HG02610 (cell line): Measurements from ENCODE around the gene CRY1.
"Not testable (repeated sequence)": the region's sequence is repeated elsewhere in the genome, so short reads cannot be mapped to it uniquely, and the experiment has no call there.

Experiments used
- ATAC-seq: cut with Tn5 transposase; IDR thresholded peaks from one replicate; pipeline ENCODE4 v1.9.1; 2021; ENCODE audit warnings: mild to moderate bottlenecking, moderate library complexity; ENCODE audit not compliant: unreplicated experiment

The CRY1 gene

DNA sequence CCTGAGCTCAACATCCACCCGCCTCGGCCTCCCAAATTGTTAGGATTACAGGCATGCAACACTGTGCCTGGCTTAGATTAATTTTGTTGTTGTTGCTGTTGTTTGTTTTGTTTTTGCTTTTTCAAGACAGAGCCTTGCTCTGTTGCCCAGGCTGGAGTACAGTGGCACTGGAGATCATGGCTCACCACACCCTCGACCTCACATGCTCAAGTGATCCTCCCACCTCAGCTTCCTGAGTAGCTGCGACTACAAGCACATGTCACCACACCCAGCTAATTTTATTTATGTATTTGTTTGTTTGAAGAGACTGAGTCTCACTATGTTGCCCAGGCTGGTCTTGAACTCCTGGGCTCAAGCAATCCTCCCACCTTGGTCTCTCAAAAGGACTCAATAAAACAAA lies 26.7 kb downstream of the CRY1 start:
- no peak for ATAC-seq

DNA sequence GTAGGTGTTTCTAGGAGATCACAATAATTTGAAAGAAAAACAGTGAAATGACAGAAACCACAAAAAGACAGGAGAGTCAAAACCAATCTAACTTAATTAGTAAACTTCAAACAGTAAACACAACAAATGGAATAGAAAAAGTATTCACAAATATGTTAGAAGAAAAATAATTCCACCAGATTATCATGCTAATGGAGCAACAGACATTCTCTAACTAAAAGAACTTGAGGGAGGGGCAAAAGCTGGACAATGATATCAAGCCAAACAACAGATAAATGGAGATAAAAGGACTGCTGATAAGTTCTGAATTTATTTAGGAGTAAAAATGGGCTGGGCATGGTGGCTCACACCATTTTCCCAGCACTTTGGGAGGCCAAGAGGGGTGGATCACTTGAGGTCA lies 28.7 kb downstream of the CRY1 start:
- ATAC-seq: no peak

DNA sequence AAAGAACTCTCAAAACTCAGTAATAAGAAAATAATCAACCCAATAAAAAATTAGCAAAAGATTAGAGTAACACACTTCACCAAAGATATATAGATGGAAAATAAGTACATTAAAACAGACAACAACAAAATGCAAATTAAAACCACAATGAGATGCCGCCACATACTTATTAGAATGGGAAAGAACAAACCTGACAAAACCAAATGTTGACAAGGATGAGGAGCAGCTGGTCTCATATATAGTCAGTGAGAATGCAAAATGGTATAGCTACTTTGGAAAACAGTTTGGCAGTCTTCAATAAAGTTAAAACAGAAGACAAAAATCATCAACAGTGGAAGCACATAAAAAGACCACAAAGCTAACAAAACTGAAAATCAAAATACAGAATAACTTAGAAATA lies 29.1 kb downstream of the CRY1 start:
- no peak for ATAC-seq

DNA sequence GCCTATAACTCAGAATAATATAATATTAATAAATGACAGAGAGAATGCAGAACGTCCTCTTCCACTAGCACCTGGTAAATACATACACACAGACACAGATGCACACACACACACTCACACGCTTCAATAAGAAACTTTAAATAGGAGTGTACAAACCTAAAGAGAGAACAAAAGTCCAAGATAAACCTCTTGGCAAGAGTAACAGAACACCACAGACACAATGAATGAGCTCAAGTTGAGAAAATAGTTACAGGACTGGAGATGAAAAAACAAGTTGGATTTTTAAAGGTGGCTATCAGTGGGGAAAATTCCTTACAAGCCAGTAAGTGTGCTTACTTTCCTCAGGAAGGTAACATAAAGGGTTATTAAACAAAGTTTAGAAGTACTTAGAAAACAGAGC lies 35.2 kb downstream of the CRY1 start:
- ATAC-seq: no peak

DNA sequence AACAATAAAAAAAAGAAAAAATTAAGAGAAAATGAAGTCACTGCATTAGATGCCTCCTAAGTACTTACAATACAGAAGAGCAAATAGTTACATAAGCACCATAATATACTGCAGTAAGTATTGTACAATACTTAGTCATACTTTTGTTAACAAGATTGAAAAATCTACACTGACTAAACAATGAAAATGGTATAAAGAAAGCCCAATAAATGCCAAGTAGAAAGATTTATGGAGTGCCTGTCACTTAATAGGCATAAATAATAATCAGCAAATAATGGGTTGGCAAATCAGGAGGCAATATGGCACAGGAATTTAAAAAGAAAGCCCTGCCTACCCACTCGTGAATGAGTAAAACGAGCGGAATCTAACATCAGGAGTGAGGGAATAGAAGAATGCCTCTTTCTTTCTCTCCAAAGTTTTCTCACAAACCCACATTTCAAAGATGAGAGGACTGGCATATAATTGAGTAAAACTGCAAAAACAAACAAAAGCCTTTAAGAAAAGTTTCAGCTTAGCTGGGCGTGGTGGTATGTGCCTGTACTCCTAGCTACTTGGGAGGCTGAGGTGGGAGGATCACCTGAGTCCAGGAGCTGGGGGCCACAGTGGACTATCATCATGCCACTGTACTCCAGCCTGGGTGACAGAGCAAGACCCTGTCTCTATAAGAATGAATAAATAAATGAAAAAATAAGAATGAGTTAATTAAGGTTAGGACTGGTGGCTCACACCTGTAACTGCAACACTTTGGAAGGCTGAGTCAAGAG lies 36.1 kb downstream of the CRY1 start:
- no peak for ATAC-seq

DNA sequence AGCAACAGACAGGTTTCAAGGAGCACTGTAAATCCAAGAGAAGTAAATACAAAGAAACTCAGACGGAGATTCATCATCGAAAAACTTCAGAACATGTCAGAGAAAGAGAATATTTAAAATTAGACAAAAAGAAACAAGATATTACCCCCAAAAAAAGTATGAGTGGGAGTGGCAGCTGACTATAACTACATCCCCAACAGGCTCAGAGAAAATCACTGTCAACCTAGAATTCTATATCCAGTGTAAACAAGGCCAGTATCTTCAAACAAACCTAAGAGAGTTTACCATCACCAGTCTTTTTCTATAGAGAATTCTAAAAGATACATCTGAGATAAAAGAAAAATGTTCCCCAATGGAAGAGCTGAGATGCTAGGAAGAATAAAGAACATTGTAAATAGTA lies 39.6 kb downstream of the CRY1 start:
- ATAC-seq: no peak

DNA sequence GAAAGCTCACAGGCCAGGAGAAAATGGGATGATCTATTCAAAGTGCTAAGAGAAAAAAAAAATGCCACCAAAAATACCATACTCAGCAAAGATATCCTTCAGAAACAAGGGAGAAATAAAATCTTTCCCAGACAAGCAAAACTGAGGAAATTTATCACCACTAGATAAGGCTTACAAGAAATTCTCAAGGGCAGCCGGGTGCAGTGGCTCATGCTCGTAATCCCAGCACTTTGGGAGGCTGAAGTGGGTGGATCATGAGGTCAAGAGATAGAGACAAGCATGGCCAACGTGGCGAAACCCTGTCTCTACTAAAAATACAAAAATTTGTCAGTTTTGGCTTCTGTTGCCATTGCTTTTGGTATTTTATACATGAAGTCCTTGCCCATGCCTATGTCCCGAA lies 48.2 kb downstream of the CRY1 start:
- ATAC-seq: no peak

DNA sequence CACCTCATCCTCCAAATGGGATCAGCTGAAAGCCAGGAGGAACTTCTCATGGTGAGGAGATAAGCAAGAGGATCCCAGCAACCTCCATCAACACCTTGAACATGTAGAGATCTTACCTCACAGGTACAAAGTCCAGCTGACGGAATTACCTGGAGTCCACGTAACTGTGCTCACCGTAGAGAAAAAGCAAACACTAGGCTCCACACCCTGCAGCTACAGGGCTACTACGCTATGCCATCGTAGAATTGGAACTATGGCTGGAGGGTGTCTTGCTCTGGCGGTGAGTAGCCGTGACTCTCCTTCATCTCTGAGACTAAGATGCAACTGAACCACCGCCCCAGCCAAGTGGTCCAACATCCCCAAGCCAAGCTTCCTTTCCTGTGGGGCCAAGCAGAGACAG lies 50.5 kb downstream of the CRY1 start:
- no peak for ATAC-seq

DNA sequence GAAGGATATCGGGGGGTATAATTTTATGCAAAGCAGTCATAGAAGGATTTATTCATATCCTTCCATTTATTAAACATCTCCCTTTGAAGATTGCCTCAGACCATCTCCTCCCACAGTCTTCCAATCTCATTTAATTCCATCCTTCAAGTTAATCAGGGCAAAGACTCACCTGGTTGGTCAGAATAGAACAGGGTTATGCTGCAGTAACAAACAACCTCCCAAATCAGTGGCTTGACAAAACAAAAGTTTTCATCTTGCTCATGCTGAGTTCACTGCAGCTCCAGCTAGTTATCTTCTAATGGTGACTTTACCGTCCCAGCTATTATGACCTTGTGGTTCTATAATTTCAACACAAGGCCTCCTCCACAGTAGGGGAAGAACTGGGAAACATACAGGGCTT lies 57.6 kb downstream of the CRY1 start:
- ATAC-seq: no peak

DNA sequence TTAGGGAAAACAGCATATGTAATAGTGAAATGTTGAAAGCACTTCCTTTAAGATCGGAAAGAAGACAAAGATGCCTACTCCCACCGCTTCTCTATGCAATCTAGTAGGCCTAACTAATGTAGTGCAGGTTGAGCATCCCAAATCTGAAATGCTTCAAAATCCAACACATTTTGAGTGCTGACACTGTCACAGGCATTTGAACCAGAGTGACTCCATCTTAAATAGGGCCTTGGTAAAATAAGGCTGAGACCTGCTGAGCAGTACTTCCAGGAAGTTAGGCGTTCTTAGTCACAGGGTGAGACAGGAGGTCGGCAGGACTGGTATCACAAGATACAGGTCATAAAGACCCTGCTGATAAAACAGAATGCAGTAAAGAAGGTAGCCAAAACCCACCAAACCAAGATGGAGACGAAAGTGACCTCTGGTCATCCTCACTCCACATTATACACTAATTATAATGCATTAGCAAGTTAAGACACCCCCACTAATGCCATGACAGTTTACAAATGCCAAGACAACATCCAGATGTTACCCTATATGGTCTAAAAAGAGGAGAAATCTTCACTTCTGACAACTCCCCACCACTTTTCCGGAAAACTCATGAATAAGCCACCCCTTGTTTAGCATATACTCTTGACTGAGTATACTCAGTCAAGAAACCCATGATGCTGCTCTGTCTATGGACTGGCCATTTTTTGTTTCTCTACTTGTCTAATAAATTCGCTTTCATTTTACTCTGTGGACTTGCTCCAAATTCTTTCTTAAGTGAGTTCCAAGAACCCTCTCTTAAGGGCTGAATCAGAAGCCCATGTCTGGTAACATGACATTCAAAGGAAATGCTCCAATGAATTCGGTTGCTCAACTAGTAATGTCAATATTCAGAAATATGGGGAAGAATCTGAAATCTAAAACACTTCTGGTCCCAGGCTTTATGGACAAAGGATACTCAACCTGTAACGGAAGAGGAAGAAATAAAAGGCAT lies 59.3 kb downstream of the CRY1 start:
- no peak for ATAC-seq

DNA sequence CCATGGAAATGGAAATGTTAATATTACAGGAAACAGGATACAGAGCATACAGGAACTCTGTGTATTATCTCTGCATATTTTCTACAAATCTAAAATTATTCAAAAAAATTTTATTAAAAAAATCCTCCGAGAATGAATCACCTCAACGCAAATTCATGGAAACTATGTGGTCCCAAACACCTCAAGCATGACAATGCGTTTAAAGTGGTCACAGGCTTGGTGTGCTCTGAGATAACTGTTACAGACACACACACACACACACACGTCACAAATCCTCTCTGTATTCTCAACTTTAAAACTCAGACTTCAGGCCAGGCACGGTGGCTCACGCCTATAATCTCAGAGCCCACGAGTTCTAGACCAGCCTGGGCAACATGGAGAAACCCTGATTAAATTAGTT lies 61.1 kb downstream of the CRY1 start:
- ATAC-seq: no peak

DNA sequence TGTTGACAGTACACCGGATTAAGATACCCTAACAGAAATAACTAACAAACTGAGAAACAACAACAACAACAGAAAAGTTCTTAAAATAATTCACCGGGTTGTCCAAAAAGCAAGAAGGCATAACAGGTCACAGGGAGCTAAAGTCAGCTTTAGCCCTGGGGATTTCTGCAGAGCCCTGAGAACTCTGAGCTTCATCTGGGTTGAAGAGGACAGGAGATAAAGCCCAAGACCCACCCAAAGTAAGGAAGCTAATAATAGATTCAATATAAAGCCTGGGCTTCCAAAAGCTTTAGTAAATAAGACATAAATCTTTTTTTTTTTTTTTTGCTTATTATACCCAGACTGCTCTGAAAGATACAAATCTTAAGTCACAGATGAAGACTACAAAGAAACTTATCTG lies 62.3 kb downstream of the CRY1 start:
- ATAC-seq: no peak

DNA sequence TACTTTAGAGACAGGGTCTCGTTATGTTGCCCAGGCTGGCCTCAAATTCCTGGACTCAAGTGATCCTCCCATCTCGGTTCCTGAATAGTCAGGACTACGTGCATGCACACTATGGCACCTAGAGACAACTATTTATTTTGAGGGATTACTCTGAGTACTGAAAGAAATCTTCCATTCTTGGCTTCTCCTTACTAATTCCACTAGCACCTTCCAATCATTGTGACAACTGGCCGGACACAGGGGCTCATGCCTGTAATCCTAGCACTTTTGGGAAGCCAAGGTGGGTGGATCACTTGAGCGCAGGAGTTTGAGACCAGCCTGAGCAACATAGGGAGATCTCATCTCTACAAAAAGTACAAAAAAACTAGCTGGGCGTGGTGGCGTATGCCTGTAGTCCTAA lies 64.3 kb downstream of the CRY1 start:
- ATAC-seq: no peak

DNA sequence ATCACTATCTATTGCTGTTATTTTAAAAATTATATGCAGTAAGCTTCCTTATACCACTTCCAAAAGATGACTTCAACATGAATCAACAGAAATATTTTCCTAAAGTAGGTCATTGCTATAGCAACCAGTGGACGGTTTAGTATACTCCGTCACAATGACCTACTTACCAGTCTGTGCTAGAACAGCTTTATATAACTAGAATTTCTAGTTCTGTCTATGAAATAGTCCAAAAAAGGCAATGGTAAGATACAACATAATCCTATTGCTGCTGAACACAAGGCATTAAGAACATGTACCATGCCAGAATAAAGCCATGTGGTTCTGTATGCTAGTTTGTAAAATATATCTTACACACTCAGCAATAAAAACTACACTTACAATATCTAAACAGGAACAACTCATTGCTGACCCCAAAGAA lies 65.7 kb downstream of the CRY1 start:
- no peak for ATAC-seq

DNA sequence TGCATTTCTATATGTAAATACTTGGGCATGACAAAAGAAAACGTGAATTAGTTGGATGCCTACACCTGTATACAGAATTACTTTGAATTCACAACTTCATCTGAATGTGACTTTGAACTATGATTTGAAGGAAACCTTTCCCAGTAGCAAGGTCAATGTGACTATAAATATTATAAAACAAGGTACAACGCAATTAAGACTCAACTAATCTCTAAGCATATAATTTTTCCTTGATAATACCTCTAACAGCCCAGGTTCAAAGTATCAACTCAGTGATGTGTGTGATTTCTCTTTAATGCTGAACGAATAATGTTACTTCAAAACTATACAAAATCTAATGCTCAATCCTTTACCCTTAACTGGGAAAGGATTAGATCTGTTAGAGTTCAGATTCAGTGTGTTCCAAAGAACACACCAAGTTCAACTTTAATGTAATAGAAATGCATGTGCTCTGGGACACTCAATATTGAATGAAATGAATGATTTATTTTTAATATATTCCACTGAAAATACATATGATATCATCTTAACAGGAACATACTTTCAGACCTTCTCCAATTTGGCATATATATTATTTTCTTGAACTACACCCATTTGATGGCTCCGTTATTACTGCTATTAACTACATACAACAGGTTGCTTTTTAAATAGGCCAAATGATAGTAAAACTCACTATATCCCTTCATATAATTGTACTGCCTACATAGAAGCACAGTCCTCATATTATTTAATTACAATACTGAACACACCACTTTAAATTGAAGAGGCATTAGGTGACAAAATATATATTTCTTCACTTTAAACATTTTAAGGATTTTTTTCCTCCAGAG lies 66.3 kb downstream of the CRY1 start:
- no peak for ATAC-seq

DNA sequence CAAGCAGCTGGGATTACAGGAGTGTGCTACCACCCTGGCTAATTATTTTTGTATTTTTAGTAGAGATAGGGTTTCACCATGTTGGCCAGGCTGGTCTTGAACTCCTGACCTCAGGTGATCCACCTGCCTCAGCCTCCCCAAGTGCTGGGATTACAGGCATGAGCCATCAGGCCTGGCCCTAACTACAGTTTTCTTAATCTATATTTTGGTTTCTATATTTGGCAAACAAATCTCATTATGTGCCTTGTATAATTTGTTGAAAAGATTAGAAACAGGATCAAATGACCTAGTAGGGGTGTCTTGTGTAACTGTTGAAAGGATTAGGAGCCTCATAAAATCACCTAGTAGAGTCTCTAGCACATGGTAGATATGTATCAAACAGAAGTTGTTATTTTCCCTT lies 67.0 kb downstream of the CRY1 start:
- not testable (repeated sequence) for ATAC-seq

DNA sequence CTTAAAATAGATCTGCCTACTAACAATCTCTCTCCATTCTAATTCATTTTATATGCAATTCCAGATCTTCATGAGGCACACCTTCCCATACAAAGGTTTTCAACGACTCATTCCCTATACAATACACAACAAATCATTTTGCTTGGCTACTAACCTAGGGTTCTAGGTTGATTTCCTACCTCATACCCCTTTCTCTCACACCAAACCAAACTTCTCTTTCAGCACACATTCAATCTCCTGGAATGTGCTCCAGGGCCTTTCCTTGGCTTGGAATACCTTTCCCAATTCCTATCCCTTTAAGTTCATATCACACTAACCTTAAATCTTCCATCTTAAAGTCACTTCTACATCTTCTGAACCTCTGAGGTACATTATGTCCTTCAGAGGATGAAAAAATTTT lies 67.7 kb downstream of the CRY1 start:
- ATAC-seq: no peak

DNA sequence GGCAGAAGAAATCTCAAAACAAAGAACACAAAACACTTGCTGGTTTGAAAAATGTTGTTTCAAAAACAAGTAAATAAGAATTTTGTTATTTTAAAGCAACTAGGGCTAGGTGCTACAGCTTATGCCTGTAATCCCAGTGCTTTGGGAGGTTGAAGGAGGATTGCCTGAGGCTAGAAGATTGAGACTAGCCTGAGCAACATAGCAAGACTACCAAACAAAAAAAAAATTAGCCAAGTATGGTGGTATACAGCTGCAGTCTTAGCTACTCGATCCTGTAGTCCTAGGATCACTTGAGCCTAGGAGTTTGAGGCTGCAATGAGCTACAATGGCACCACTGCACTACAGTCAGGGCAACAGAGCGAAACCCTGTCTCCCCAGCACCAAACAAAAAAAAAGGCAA lies 73.8 kb downstream of the CRY1 start:
- ATAC-seq: no peak

DNA sequence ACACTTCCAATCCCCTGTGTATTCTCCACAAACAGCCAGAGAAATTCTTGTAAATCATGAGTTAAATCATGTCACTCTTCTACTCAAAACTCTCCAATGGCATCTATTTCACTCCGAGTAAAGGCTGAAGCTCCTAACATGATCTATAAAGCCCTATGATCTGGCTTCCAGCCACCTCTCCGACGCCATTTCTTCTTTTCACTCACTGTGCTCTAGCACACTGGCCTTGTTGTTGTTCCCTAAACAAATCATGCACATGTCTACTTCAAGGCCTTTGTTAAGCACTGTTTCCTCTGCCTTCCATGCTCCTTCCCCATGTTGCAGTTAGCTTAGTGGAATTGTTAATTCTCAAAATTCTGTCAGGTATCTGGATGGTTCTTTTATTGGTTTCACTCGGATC lies 76.3 kb downstream of the CRY1 start:
- no peak for ATAC-seq

DNA sequence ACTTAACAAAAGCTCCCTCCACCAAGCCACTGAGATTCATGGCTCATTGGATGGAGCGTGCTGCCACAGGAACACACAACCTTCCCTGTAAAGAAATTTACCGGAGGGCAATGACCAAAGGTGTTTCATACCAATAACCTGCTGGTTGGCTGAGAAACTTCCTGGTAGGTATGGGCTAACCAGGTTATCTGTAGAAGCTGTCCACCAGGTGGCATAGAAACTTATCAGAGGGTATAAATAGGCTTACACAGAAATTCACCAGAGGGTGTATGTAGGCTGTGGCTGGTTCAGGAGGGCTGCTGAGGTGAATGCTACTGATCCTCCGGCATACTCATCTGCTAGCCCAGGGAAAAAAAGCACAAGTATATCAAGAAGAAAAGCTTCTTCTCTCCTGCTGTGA lies 79.3 kb downstream of the CRY1 start:
- no peak for ATAC-seq

DNA sequence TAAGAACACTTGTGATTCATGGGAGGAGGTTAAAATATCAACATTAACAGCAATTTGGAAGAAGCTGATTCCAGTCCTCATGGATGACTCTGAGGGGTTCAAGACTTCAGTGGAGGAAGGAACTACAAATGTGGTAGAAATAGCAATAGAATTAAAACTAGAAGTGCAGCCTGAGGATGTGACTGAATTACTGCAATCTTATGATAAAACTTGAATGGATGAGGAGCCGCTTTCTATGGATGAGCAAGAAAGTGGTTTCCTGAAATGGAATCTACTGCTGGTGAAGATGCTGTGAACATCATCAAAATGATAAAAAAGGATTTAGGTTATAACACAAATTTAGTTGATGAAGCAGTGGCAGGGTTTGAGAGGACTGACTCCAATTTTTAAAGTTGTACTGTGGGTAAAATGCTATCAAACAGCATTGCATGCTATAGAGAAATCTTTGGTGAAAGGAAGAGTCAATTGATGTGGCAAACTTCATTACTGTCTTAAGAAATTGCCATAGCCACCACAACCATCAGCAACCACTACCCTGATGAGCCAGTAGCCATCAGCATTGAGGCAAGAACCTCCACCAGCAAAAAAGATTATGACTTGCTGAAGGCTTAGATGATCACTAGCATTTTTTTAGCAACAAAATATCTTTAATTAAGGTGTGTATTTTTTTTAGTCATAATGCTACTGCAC lies 80.5 kb downstream of the CRY1 start:
- ATAC-seq: no peak
